Gastrocnemius medialis (tissue), 4 donors: ENCODE data around the gene RAD51B. TPM values are rescaled to one million over a fixed set of nuclear protein-coding genes. Genes with fewer than 3 reads are reported as not detected.

Experiments used
- ATAC-seq, 2 donors: fragments of 150-250 bp; one replicate each; pipeline ENCODE4 v1.9.1; 2016
- DNase-seq, 2 donors: peaks; one replicate each; pipeline ENCODE4 v3.0.0-alpha.2; 2019
- H3K27ac ChIP-seq, 4 donors: fragments of 200-600 bp; sonication (generic); 1 replicate in 1 of 4; 2 replicates in 3 of 4; pipeline ENCODE4 v1.5.1; 2016 to 2018; ENCODE audit warnings: mild to moderate bottlenecking in 2 of 4, moderate library complexity in 1 of 4
- H3K27me3 ChIP-seq, 3 donors: fragments of 200-600 bp; sonication (generic) in 2 of 3; 1 replicate in 1 of 3; 2 replicates in 2 of 3; pipeline versions ENCODE4 v1.5.1 to v1.6.0; 2016 to 2019; ENCODE audit warnings: mild to moderate bottlenecking in 1 of 3, moderate library complexity in 1 of 3
- H3K36me3 ChIP-seq, 2 donors: fragments of 200-600 bp; sonication (generic) in 1 of 2; one replicate each; pipeline ENCODE4 v1.5.1; 2017 to 2018
- H3K4me1 ChIP-seq, 2 donors: fragments of 200-600 bp; sonication (generic) in 1 of 2; one replicate each; pipeline ENCODE4 v1.5.1; 2016 to 2017; ENCODE audit warnings: mild to moderate bottlenecking in 2 of 2
- H3K4me3 ChIP-seq, 4 donors: fragments of 200-600 bp; sonication (generic) in 3 of 4; 1 replicate in 1 of 4; 2 replicates in 3 of 4; pipeline ENCODE4 v1.5.1; 2016 to 2019; ENCODE audit warnings: mild to moderate bottlenecking in 2 of 4
- H3K9me3 ChIP-seq, 3 donors: fragments of 200-600 bp; sonication (generic) in 2 of 3; 1 replicate in 1 of 3; 2 replicates in 2 of 3; pipeline ENCODE4 v1.5.1; 2016 to 2019
- CTCF ChIP-seq, 5 experiments: fragments of 450-650 bp in 3 of 5; fragments of 200-600 bp in 2 of 5; sonication (generic) in 2 of 5; IDR thresholded peaks in 4 of 5; conservative IDR thresholded peaks in 1 of 5; 1 replicate in 4 of 5; 2 replicates in 1 of 5; pipeline ENCODE4 v1.5.1; 2016 to 2019; ENCODE audit warnings: antibody characterized with exemption in 5 of 5, mild to moderate bottlenecking in 3 of 5, moderate library complexity in 3 of 5
- POLR2A ChIP-seq, 2 donors: fragments of 450-650 bp; IDR thresholded peaks; one replicate each; pipeline ENCODE4 v1.6.1; 2017; ENCODE audit warnings: antibody characterized with exemption in 2 of 2, mild to moderate bottlenecking in 2 of 2, moderate library complexity in 2 of 2
- in situ Hi-C, 4 donors: fragments of 200-750 bp; cut with MboI; loops; one replicate each; pipeline versions ENCODE4 v1.15.0 to v1.8.0; 2017; ENCODE audit warnings: low sequenced_read_pairs in 4 of 4
- intact Hi-C: fragments of 100-400 bp; cut with DNase I; formaldehyde crosslinking; loops from one replicate; pipeline ENCODE4 v1.15.1; 2023; ENCODE audit warnings: low total_unique reads
- total RNA-seq, 4 donors: library from RNA; depleted of rRNA; stranded (reverse); fragments of >200 nt; gene quantifications; one replicate each; pipeline versions ENCODE4 v1.1.0 to v1.2.3, GENCODE V29; 2016

The RAD51B gene
- total RNA-seq, 4 donors from 2014 or later = 1.6 to 3.3 (median 2.4) TPM

GRCh38 chr14:67835596-67835995 is 16.0 kb downstream of the RAD51B start:
- H3K9me3 ChIP-seq = no peaks in the 10 kb centered on the region
- no peak overlapping the region for H3K27ac ChIP-seq
- DNase-seq (no peak), ATAC-seq (no peak)
- intact Hi-C loops = loop anchor here (5.0 to 10.0 kb wide), 2 partner anchors 99 to 982 kb away; no protein-coding TSS in a partner anchor
- in situ Hi-C loops = no loop called here
- TF ChIP-seq POLR2A (IDR thresholded peaks at IDR 0.05) (no peak), CTCF (IDR thresholded peaks at IDR 0.05 in 4 of 5, conservative IDR thresholded peaks at IDR 0.05 in 1 of 5) (no peak)
- H3K4me1 ChIP-seq = no peaks in the 10 kb centered on the region
- no peaks in the 10 kb centered on the region for H3K27me3 ChIP-seq
- no peaks in the 10 kb centered on the region for H3K36me3 ChIP-seq
- no peak overlapping the region for H3K4me3 ChIP-seq

- DNase-seq (peak in 1 of 2 donors; percentile 20), ATAC-seq (peak in 1 of 2 donors; percentile 46)
- H3K9me3 ChIP-seq = no peaks in the 10 kb centered on the region
- intact Hi-C loops = loop anchor here (5.0 to 10.0 kb wide), 2 partner anchors 98 to 980 kb away; no protein-coding TSS in a partner anchor
- H3K27me3 ChIP-seq = no peaks in the 10 kb centered on the region
- peak; percentile 32 to 53 (median 39) for TF ChIP-seq CTCF (IDR thresholded peaks at IDR 0.05 in 4 of 5, conservative IDR thresholded peaks at IDR 0.05 in 1 of 5)
- no peak for TF ChIP-seq POLR2A (IDR thresholded peaks at IDR 0.05)
- no peaks in the 10 kb centered on the region for H3K36me3 ChIP-seq
- in situ Hi-C loops = no loop called here
- H3K4me3 ChIP-seq = no peak overlapping the region
- H3K4me1 ChIP-seq = no peaks in the 10 kb centered on the region
- H3K27ac ChIP-seq = no peak overlapping the region
These were observed 17.5 kb downstream of the RAD51B start for GRCh38 chr14:67837011-67837624.

GRCh38 chr14:67846029-67846610 is 26.5 kb downstream of the RAD51B start:
- intact Hi-C loops = no loop called here
- no peak overlapping the region for H3K27ac ChIP-seq
- no peaks in the 10 kb centered on the region for H3K36me3 ChIP-seq
- DNase-seq = no peak
- H3K4me1 ChIP-seq = no peaks in the 10 kb centered on the region
- ATAC-seq = no peak
- H3K4me3 ChIP-seq = no peak overlapping the region
- no peaks in the 10 kb centered on the region for H3K27me3 ChIP-seq
- TF ChIP-seq POLR2A (IDR thresholded peaks at IDR 0.05) (no peak), CTCF (IDR thresholded peaks at IDR 0.05 in 4 of 5, conservative IDR thresholded peaks at IDR 0.05 in 1 of 5) (no peak)
- in situ Hi-C loops = no loop called here
- H3K9me3 ChIP-seq = no peaks in the 10 kb centered on the region

GRCh38 chr14:67850066-67850830 is 30.7 kb downstream of the RAD51B start:
- ATAC-seq (no peak), DNase-seq (no peak)
- intact Hi-C loops (no loop called here), in situ Hi-C loops (no loop called here)
- no peaks in the 10 kb centered on the region for H3K27me3 ChIP-seq
- H3K9me3 ChIP-seq = no peaks in the 10 kb centered on the region
- TF ChIP-seq POLR2A (IDR thresholded peaks at IDR 0.05) (no peak), CTCF (IDR thresholded peaks at IDR 0.05 in 4 of 5, conservative IDR thresholded peaks at IDR 0.05 in 1 of 5) (no peak)
- H3K4me1 ChIP-seq = no peaks in the 10 kb centered on the region
- no peak overlapping the region for H3K4me3 ChIP-seq
- no peak overlapping the region for H3K27ac ChIP-seq
- H3K36me3 ChIP-seq = no peaks in the 10 kb centered on the region
